GM18498 (cell line): ENCODE results near the gene C3orf22.
"Not testable (repeated sequence)": the region's sequence is repeated elsewhere in the genome, so short reads cannot be mapped to it uniquely, and the experiment has no call there.

Source experiments
- ATAC-seq: cut with Tn5 transposase; IDR thresholded peaks from one replicate; pipeline ENCODE4 v1.9.1; 2021; ENCODE audit warnings: mild to moderate bottlenecking, moderate library complexity; ENCODE audit not compliant: unreplicated experiment

C3orf22 gene

DNA sequence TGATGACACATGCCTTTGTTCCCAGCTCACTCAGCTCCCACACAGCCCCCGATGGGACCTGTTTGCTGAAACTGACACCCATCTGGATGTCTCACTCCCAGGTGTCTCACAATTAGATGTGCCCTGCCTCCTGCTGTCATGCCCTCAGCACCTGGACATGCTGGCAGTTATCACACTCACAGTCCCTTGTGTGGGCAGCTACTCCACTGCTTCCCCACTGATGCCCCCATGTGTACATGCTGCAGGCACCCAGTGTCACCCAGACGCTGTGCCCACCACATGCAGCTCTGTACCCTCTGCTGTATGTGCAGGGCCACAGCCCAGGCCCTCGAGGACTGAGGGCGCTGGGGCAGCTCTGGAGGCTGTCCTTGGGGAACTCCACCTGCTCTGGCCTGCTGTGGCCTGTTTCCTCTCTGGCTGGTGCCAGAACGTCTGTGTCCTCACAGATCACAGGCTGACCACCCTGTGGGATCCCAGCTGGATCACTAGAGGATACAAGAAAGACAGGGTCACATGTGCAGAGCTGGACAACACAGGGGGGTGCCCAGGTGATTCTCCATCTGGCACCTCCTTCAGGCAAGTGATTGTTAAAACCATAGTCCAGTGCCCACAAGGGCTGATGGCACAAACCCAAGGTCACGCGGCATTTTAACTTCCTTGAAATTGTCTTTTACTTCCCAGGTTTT is 14.0 kb downstream of the C3orf22 start:
- no peak for ATAC-seq

DNA sequence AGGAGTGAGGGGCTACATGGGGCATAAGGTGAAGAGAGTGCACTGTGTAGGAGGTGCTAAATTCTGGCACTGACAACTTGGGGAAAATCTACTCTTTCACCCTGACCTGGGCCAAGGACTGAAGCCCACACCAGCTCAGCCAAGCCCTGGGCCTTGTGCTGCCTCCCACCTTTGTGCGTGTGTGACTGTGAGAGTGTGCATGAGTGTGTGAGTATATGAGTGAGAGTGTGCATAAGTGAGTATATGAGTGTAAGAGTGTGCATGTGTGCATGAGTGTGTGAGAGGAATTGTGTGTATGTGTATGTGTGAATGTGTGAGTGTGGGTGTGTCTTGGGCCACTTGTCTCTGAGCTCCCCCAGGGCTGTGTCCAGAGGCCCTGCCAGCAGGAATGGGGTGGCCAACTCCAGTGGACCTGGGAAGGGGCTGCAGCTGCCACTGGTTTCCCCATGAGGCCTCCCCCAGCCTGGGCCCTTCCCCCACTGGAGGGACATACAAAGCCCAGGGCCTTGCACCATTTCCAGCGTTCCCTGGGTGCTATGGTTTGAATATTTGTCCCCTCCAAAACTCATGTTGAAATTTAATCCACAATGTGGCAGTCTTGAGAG is 15.2 kb downstream of the C3orf22 start:
- ATAC-seq, result no peak

DNA sequence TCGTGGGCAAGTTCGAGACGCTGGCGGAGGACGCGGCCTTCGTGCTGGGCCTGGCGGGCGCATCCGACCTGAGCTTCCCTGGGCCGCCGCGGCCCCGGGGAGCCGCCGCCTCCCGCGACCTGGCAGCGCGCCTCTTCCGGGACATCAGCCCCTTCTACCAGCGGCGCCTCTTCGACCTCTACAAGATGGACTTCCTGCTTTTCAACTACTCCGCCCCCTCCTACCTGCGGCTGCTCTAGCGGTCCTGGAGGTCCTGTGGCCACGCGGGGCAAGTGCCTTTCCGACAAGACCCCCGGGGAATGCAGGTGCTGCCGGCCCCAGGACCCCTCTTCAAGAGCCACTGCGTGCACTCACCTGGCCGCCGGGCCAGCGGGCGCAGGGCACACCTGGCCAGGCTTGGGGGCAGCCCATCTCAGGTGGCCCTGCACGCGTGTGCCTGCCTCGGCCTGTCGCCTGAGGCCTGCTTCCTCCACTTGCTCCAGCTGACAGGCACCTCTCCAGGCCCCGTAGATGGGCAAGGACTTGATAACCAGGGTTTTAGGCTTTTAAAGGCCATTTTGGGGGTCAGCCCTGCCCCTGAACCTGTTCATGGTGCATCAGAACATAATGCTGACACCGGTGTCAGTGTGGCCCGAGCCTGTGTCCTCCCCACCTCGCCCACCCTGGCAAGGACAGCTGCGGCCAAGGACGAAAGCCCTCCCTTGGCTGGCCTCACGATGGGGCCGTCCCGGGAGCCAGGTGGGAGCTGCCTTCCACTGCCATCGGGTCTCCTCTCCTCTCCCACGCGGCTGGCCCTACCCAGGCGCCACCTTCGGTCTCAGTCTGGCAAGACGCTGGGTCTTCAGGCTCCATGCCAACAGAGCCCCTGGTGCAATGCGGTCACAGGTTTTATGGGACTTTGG is 16.1 kb downstream of the C3orf22 start:
- ATAC-seq, result no peak

DNA sequence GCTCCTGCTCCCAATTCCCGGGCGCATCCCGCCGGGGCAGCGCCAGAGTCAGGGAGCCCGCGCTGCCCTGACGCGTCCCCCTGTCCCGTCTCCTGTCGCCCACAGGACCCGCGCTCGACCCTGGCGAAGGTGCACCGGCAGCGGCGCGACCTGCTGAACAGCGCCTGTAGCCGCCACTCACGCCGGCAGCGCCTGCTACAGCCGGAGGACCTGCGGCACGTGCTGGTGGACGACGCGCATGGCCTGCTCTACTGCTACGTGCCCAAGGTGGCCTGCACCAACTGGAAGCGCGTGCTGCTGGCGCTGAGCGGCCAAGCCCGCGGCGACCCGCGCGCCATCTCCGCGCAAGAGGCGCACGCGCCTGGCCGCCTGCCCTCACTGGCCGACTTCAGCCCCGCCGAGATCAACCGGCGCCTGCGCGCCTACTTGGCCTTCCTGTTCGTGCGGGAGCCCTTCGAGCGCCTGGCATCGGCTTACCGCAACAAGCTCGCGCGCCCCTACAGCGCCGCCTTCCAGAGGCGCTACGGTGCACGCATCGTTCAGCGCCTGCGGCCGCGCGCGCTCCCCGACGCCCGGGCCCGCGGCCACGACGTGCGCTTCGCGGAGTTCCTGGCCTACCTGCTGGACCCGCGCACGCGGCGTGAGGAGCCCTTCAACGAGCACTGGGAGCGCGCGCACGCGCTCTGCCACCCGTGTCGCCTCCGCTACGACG is 16.9 kb downstream of the C3orf22 start:
- ATAC-seq, result no peak

DNA sequence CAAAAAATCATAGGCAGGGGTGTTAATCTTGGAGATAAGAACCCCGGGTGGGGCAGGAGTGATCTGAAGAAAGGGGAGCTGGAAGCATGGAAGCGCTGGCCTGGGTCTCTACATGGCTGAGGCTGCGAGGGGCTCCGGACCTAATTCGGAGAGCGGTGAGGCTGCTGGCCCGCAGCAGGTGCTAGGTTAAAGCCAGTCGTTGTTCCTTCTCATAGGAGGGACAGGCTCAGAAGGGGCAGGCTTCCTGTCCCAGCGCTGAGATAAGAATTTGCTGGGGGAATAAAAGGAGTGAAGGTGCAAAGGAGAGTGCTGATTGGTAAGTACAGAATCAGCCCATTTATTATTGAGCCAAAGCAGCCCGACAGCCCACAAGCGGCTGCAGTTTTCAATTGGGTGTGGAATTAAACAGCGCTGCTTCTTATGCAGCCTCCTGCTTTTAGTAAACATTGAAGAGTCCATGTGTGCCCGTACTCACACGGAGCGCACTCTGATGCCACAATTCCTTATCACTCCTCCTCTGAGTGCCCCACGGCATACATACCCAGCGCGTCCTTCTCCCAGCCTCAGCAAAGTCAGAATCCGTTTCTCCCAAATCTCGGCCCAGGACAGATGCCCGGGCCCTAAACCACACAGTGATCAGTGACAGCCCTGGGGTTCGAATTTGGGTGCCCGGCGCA is 17.6 kb downstream of the C3orf22 start:
- no peak for ATAC-seq

DNA sequence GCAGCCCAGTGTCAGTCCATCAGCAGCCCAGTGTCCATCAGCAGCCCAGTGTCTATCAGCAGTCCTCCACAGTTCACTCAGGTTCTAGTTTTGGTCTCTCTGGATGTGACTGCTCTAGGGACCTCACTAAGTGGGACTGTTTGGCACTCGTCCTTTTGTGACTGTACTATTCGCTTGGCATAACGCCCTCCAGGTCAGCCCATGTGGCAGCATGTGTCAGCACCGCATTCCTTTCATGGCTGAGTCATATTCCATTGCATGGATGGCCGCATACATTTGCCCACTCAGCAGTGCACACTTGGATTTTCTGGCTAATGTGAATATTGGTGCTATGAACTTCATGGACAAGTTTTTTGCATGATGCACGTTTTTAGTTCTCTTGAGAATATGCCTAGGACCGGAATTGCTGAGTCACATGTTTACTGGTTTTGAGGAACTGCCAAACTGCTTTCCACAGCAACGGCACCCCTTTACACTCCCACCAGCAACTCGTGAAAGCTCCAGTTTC is 18.3 kb downstream of the C3orf22 start:
- no peak for ATAC-seq

DNA sequence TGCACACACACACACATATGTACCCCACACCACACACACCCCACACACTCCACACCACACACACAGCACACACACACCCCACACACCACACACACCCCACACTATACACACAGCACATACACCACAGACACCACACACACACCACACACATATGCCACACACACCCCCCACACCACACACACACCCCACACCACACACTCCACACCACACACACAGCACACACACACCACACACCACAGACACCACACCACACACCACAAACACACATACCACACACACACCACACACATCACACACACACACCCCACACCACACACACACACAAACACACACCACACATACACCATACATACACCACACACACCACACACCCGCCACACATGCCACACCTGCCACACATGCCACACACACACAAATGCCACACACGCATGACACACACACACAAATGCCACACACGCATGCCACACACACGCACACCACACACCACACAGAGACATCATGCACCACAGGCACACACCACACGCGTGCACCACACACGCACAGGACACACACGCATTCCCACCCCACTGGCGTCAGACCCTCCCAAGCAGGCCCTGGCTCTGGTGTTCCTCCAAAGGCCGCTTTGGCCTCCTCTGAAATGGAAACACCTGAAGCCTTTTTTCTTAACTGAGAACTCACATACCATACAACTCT is 19.0 kb downstream of the C3orf22 start:
- ATAC-seq, result no peak

DNA sequence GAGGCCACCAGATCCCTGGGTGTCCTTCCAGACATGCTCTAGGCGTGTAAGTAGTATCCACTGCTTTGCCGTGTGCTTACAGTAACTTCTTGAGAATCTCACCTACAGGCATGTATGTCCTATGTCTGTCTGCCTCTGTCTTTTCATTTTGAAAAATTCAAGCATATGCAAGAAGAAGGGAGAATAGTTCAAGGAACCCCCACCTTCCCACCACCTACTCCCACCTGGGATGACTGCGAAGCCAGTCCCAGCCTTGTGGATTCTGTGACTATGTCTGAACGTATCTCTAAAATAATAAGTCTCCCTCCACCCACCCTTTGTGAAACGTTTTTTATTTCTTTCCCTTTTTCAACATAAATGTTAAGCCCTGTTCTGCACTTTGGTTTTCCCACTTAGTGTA is 19.8 kb downstream of the C3orf22 start:
- ATAC-seq, result no peak

DNA sequence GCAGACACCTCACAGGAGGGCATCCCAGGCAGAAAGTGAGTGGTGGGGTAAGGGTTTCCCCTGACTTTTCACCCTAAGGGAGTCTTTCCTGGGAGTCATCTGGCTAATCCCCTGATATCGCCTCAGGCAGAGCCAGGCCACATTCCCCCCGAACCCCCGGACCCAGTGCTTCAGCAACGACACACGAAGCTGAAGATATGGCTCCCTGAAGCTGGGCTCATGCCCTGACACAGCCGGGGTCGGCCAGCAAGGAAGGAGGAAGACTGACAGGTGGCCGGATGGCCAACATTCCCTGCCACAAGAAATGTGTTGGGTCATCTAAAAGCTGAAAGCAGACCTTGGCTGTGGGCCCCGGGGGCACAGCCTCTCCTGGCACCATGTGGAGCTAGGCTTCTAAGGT is 20.4 kb downstream of the C3orf22 start:
- ATAC-seq, result no peak

DNA sequence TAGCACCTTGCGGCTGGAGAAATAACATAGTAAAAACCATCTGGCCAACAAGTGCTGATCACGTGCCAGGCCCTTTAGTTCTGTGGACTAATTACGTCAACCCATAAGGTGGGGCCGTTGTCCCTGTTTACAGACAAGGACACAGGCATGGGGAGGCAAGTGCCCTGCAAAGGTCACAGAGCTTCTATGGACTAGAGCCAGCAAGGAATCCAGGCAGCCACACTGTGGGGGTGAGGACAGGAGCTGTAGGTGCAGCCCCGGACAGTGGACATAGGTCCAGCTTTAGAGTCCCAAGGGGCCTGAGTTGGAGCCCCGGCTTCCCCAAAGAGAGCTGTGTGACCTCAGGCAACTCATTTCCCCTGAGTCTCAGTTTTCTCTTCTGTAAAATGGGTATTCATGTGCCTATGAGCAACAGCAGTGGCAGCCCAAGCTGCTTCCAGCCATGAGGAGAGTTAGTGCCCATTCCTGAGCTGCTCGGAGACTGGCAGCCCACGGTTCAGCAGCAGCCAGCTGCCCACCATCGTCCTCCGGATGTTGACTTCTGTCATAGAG is 20.9 kb downstream of the C3orf22 start:
- ATAC-seq, result no peak

DNA sequence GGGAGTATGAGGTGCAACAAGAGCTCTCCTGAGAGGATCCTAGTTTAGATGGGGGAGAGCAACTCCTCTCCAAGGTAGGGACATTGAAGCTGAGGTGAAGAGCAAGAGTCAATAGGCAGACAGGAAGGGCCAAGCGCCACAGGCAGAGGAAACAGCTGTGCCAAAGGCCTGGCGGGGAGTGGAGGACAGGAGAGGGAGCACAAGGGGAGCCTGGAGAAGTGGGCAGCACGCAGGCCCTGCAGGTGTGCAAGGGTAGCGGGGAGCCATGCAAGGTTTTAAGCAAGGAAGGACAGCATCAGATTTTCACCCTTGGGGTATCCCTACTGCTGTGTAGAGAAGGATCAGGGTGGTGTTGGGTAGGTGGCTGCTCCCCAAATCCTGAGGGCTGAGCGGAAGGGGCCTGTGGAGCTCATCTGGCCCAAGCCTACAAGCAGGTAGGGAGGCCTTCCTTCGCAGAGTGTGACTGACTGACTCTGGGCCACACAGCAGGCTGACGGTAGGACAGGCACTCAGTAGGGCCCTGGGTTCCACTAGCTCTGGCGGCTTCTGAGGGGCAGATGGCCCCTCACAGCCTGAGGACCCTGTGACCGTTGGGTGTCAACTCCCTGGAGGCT is 21.5 kb downstream of the C3orf22 start:
- ATAC-seq, result no peak

DNA sequence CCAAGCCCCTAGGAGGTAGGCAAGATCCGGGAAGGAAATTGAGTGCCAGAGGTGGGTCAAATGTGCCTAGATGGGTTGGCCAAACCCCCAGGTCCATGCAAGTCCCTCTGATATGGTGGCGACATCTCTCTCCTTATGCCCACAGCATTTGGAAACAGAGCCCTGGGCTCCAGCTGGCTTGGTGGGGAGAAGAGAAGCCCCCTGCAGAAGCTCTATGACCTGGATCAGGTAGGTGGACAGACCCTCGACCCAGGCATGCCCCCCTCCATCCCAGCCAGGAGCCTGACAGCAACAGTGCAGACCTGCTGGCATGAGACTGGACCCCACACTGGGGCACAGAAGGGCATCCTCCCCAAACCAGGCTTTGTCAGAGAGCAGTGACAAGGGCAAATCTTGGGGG is 22.6 kb downstream of the C3orf22 start:
- no peak for ATAC-seq

DNA sequence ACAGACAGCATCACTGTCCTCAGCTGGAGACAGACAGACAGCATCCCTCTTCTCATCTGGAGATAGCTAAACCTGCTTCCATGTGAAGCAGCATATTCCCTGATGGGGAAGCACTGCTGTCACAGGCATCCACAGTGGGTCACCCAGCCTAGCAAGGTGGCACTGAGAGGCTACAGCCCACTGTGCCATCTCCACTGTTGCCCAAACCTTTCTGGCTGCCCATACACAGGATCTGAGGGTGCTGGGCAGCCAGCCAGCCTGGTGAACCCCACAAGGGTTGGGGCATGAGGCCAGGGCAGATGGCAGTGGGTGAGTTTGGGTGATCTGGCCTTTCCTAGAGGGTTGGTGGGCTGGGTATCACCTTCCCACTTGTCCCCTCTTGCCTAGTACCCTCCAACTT is 23.1 kb downstream of the C3orf22 start:
- no peak for ATAC-seq

DNA sequence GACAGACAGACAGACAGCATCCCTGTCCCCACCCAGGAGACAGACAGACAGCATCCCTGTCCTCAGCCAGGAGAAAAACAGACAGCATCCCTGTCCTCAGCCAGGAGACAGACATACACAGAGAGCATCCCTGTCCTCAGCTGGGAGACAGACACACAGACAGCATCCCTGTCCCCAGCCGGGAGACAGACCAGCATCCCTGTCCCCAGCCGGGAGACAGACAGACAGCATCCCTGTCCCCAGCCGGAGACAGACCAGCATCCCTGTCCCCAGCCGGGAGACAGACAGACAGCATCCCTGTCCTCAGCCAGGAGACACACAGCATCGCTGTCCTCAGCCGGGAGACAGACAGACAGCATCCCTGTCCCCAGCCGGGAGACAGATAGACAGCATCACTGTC is 24.0 kb downstream of the C3orf22 start:
- not testable (repeated sequence) for ATAC-seq

DNA sequence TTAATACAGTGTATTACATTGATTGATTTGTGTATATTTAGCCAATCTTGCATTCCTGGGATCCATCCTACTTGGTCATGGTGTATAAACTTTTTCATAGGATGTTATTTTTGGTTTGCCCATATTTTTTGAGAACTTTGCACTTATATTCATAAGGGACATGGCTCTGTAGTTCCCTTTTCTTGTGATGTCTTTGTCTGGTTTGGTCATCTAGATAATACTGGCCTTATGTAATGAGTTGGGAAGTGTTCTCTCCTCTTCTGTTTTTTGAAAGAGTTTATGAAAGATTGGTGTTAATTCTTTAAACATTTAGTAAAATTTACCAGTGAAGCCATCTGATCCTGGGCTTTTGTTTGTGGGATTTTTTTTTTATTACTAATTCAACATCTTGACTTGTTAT is 25.2 kb downstream of the C3orf22 start:
- no peak for ATAC-seq

DNA sequence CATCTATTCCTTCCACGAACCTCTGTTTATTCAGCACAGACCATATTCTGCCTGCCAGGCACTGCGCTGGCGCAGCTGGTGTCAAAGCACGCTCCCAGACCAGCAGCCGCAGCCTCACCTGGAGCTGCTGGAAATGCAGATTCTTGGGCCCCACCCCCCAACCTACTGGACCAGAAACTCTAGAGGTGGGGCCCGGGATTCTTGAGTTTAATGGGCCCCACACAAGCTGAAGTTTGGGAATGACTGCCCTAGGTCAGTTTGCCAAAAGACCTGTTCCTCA is 27.7 kb downstream of the C3orf22 start:
- no peak for ATAC-seq

DNA sequence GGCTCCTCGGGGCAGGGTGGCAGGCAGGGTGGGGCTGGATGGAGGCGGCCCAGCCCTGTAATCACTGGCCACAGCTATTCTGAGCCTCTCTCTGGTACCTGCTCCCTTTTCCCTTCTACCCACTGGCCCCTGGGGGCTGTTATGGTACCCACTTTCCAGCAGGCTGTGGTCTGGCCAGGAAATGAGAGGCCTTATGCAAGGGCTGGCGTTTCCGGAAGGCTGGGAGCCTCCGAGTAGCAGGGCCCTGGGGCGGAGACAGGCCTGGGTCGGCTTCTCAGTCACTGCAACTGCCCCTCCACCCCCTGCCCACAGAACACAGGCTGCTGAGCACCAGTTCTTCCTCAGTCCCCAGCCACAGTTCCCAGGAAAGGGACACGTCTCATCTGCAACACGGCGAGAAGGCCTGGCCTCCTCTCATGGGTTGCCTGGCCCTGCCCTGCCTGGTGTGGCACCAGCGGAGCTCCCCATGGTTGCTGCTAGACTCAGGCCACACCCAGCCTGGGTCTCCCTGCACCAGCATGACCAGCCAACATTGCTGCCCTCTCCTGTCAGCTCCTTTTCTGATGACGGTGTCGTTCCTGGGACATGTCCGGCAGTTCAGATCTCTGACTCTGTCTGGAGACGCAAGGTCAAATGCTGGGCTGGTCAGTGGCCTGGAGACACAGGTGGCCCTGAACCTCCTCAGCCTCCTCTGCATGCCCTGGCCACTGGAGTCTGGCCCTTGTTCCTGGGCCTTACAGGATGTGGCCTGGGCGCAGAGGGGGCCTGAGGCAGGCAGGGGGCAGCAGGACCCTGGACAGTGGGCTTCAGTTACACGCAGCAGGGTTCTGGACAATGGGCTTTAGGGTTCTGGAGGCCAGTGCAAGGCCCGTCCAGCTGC is 28.3 kb downstream of the C3orf22 start:
- ATAC-seq, result peak; percentile 45

DNA sequence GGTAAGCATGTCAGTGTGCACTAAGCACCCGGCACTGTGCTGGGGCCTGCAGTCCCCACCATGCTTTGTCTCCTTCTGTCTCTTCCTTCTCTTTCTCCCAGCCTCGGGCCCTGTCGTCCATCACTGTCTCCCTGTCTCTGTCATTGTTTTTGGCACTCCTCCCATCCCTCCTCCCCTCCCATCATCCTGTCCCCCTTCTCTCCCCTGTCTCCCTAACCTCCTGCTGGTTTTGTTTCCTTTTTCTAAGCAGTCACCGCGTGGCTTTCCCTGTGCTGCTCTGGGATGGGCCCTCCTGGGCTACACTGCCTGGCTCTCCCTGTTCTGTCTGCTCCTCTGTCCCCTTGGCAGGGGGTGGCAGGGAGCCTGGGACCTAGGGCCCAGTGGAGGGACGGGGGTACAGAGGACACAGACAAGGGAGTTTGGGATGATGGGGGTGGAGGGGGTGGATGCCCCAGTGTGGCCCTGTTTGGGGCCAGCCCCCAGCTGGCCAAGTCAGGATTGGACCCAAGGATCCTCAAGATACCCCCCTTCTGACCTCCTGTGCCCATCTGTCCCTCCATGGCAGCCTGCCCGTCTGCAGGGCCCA is 29.1 kb downstream of the C3orf22 start:
- ATAC-seq, result no peak
